A673 (cell line): ENCODE measurements around the gene PARVA.

Experiments
- CTCF ChIP-seq: fragments of 300-800, 200-600 bp; sonication (generic); conservative IDR thresholded peaks from 2 replicates; pipeline ENCODE4 v1.5.1; 2017; ENCODE audit warnings: low read depth, mild to moderate bottlenecking, antibody characterized with exemption, low read length, moderate library complexity, mixed read lengths
- EZH2 ChIP-seq: fragments of 200-600 bp; sonication (generic); IDR thresholded peaks from 2 replicates; pipeline ENCODE4 v1.6.1; 2017; ENCODE audit warnings: borderline replicate concordance, low read depth, mild to moderate bottlenecking, mixed read lengths, antibody characterized with exemption, low read length; ENCODE audit not compliant: poor library complexity, severe bottlenecking

GRCh38 chr11:12509371-12509770, 132.0 kb downstream of the PARVA start:
- TF ChIP-seq CTCF (no peak), EZH2 (no peak)
